T1000 (cell line): ENCODE data around the gene COL27A1.

ENCODE experiments used
- DNase-seq: peaks from one replicate; lab custom pipeline; 2025; ENCODE audit warnings: mixed read lengths; lab: John Stamatoyannopoulos, UW

The COL27A1 gene

GRCh38 chr9:114155263-114155994 is at the start of gene COL27A1:
Gene COL27A1, plus strand, starts transcription at chr9:114155537. Its CDS starts 414 bp downstream, at chr9:114155951.
- peak; percentile 73 for DNase-seq

- no peak for DNase-seq
Measured at GRCh38 chr9:114107286-114108001, 47.9 kb upstream of the COL27A1 start.

- DNase-seq = peak; percentile 61
Measured at GRCh38 chr9:114108016-114108833, 47.1 kb upstream of the COL27A1 start.

GRCh38 chr9:114109124-114109523 is 46.2 kb upstream of the COL27A1 start:
- no peak for DNase-seq

GRCh38 chr9:114110180-114110579 is 45.2 kb upstream of the COL27A1 start:
- no peak for DNase-seq

GRCh38 chr9:114112325-114112724 is 43.0 kb upstream of the COL27A1 start:
- DNase-seq = no peak

- no peak for DNase-seq
Measured at GRCh38 chr9:114112778-114113584, 42.4 kb upstream of the COL27A1 start.

GRCh38 chr9:114114364-114114763 is 41.0 kb upstream of the COL27A1 start:
- DNase-seq = no peak

- no peak for DNase-seq
Measured at GRCh38 chr9:114115654-114116125, 39.6 kb upstream of the COL27A1 start.

- no peak for DNase-seq
Measured at GRCh38 chr9:114116126-114116747, 39.1 kb upstream of the COL27A1 start.

GRCh38 chr9:114117614-114117995 is 37.7 kb upstream of the COL27A1 start:
- no peak for DNase-seq

- DNase-seq = no peak
Measured at GRCh38 chr9:114117996-114118830, 37.1 kb upstream of the COL27A1 start.

- no peak for DNase-seq
Measured at GRCh38 chr9:114119242-114120191, 35.8 kb upstream of the COL27A1 start.

- DNase-seq = no peak
Measured at GRCh38 chr9:114120192-114121014, 34.9 kb upstream of the COL27A1 start.

- DNase-seq = no peak
Measured at GRCh38 chr9:114121227-114122135, 33.9 kb upstream of the COL27A1 start.

- no peak for DNase-seq
Measured at GRCh38 chr9:114122136-114123027, 33.0 kb upstream of the COL27A1 start.
